GM12891 (cell line): ENCODE data around the gene CCDC159.

Source experiments
- PAX5 ChIP-seq: IDR thresholded peaks from 2 replicates; pipeline ENCODE4 v1.6.1; 2011; ENCODE audit warnings: low read length, moderate library complexity, mild to moderate bottlenecking; ENCODE audit not compliant: insufficient read depth, severe bottlenecking
- POLR2A ChIP-seq: IDR thresholded peaks from 2 replicates; pipeline ENCODE4 v1.6.1; 2011; ENCODE audit warnings: low read depth, low read length, control low read depth
- POLR2AphosphoS5 ChIP-seq: IDR thresholded peaks from 2 replicates; pipeline ENCODE4 v1.6.1; 2011; ENCODE audit warnings: low read depth, low read length, control low read depth
- POU2F2 ChIP-seq: IDR thresholded peaks from 2 replicates; pipeline ENCODE4 v1.6.1; 2011; ENCODE audit warnings: low read depth, mild to moderate bottlenecking, control low read depth, low read length, moderate library complexity
- SPI1 ChIP-seq: IDR thresholded peaks from 2 replicates; pipeline ENCODE4 v1.6.1; 2011; ENCODE audit warnings: low read depth, low read length, control low read depth
- TAF1 ChIP-seq: IDR thresholded peaks from 2 replicates; pipeline ENCODE4 v1.6.1; 2011; ENCODE audit warnings: low read depth, low read length, control low read depth

DNA sequence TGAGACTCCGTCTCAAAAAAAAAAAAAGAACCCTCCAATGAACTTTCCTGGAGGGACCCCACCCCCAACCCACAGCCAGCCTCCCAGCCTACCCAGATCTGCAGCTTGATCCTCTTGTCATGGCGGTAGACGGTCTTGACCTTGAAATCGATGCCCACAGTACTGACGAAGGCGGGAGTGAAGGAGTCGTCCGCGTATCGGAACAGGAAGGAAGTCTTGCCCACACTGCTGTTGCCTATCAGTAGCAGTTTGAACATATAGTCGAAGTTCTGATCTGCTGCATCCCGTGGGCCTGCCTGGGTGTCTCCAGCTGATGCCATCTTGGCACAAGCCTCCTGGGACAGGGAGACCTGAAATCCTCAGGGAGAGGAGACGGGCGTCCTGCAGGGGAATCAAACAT lies 9.2 kb upstream of the CCDC159 start:
- TF ChIP-seq POLR2A (no peak), POLR2AphosphoS5 (no peak), TAF1 (no peak), SPI1 (no peak), PAX5 (no peak), POU2F2 (no peak)
